ENCODE results near the gene HLCS.

GRCh38 chr21:36849461-36850105, 116.9 kb downstream of the HLCS start:
- TF ChIP-seq EZH2 (IDR thresholded peaks at IDR 0.05) (no peak), CTCF (IDR thresholded peaks at IDR 0.05) (no peak)
